ENCODE results near the gene C11orf68. TPM values are rescaled to one million over a fixed set of nuclear protein-coding genes. Genes with fewer than 3 reads are reported as not detected.

The C11orf68 gene
- total RNA-seq, 1 experiment from 2014 or later, result 15.7 TPM

GRCh38 chr11:65868076-65868667, 50.7 kb downstream of the C11orf68 start:
- Histone ChIP-seq H2BK5ac (ENCODE audit: insufficient read length, low read length) (no peak overlapping the region), H3K79me2 (ENCODE audit: insufficient read depth, low read length) (no peaks in the 10 kb centered on the region), H3K23ac (ENCODE audit: insufficient read length, low read depth, low read length) (no peak overlapping the region), H4K8ac (replicated peaks; ENCODE audit: insufficient read length, low read depth, low read length) (no peak overlapping the region), H4K5ac (ENCODE audit: insufficient read length, low read depth, low read length) (no peak overlapping the region), H2BK20ac (ENCODE audit: low read depth, low read length, poor library complexity, severe bottlenecking) (no peak overlapping the region), H3K27ac (ENCODE audit: insufficient read length, low read depth, low read length) (no peak overlapping the region), H4K91ac (ENCODE audit: insufficient read length, low read depth, low read length) (no peak overlapping the region), H3K27me3 (ENCODE audit: insufficient read depth, low read length) (peaks cover 3% of the 10 kb centered on the region; the same call in 1 of the 2 replicates), H4K20me1 (ENCODE audit: control insufficient read depth, insufficient read depth, insufficient read length) (no peaks in the 10 kb centered on the region), H3K23me2 (ENCODE audit: insufficient read length, low read depth, low read length, poor library complexity, severe bottlenecking) (peaks cover 4% of the 10 kb centered on the region), H3K79me1 (ENCODE audit: insufficient read depth, low read depth, low read length, poor library complexity, severe bottlenecking) (no peaks in the 10 kb centered on the region), H2BK120ac (ENCODE audit: low read depth, low read length, poor library complexity, severe bottlenecking) (no peak overlapping the region), H3K4me2 (ENCODE audit: insufficient read depth, insufficient read length, low read length) (peak overlapping the region; percentile 67), H3T11ph (ENCODE audit: low read length) (no peak overlapping the region), H3K9ac (ENCODE audit: extremely low read depth, insufficient read length, low read length) (no peak overlapping the region), H2AFZ (ENCODE audit: low read length) (no peak overlapping the region), H3K4me1 (ENCODE audit: insufficient read depth, low read length) (no peaks in the 10 kb centered on the region), H3K18ac (ENCODE audit: insufficient read length, low read depth, low read length) (no peak overlapping the region), H2BK15ac (ENCODE audit: low read depth, low read length) (no peak overlapping the region), H3K9me3 (ENCODE audit: control insufficient read depth, low read depth, low read length) (no peaks in the 10 kb centered on the region), H2AK5ac (ENCODE audit: insufficient read length, low read length) (no peak overlapping the region), H3K56ac (ENCODE audit: insufficient read length, low read depth, low read length) (no peak overlapping the region), H2BK12ac (ENCODE audit: insufficient read length, low read depth, low read length) (no peak overlapping the region), H3K4ac (ENCODE audit: low read depth, low read length) (no peak overlapping the region), H3K14ac (ENCODE audit: insufficient read depth, low read length) (no peak overlapping the region)
- Mint-ChIP-seq H3K27ac (no peak overlapping the region), H3K4me3 (peak overlapping the region; percentile 77 to 90), H3K27me3 (ENCODE audit: low read depth) (peaks cover 7% of the 10 kb centered on the region), H3K9me3 (no peaks in the 10 kb centered on the region; a peak in 1 of 5 replicates), H3K36me3 (ENCODE audit: insufficient read depth in 1 of 3, low read depth in 3 of 3) (peaks cover 12 to 26% (median 26%) of the 10 kb centered on the region in 3 experiments; a peak in 6 of 7 replicates), H3K4me1 (peaks cover 14 to 18% of the 10 kb centered on the region in 2 experiments)
- TF ChIP-seq, protein P1, sequence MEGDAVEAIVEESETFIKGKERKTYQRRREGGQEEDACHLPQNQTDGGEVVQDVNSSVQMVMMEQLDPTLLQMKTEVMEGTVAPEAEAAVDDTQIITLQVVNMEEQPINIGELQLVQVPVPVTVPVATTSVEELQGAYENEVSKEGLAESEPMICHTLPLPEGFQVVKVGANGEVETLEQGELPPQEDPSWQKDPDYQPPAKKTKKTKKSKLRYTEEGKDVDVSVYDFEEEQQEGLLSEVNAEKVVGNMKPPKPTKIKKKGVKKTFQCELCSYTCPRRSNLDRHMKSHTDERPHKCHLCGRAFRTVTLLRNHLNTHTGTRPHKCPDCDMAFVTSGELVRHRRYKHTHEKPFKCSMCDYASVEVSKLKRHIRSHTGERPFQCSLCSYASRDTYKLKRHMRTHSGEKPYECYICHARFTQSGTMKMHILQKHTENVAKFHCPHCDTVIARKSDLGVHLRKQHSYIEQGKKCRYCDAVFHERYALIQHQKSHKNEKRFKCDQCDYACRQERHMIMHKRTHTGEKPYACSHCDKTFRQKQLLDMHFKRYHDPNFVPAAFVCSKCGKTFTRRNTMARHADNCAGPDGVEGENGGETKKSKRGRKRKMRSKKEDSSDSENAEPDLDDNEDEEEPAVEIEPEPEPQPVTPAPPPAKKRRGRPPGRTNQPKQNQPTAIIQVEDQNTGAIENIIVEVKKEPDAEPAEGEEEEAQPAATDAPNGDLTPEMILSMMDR (conservative IDR thresholded peaks at IDR 0.05), result no peak
- no CpG with 5 or more reads among the region's 19 CpGs for WGBS (ENCODE audit: extremely low coverage, insufficient read length, low lambda C conversion rate)
- peak; percentile 75 for DNase-seq
